ENCODE data around the gene TMEM121B.

DNA sequence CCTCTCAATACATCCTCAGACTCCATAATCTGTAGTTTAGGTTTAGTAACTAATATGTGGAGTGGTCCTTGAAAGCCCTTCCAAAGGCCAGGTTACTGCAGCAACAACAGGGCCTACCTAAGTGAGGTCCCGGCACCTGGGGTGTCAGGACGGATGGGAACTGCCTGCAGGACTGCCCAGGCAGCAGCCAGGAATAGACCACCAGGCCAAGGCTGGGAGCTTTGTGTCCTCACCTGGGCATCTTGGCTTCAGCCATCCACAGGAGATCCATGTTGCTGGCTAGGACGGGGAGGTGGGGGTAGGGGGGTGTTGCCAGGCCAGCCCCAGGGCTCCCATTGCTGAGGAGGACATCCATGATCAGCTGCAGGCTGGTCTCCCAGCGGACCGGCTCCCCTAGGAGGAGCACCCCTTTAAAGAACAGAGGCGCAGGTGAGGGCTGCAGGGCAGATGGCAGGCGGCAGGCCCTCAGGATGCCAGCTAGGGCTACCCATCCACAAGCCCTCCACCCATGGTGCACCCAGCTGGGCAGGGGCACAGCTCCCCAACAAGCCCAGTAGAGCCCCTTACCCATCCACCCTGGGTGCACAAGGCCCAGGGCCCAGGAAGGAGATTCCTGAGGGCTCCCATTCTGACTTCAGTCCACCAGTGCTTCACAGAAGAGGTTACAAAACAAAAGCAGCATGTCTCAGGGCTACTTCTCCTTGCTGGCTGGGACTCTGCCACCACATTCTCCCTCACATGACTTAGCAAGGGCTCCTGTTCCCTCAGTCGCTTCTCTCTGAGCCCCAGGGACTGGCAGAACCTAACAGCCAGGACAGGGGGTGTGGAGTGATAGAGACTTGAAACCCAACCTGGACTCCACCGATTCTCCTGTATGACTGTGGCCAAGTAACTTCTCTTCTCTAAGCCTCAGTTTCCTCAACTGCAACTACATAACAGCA, 19.9 kb upstream of the TMEM121B start:
- TF ChIP-seq, protein P1, sequence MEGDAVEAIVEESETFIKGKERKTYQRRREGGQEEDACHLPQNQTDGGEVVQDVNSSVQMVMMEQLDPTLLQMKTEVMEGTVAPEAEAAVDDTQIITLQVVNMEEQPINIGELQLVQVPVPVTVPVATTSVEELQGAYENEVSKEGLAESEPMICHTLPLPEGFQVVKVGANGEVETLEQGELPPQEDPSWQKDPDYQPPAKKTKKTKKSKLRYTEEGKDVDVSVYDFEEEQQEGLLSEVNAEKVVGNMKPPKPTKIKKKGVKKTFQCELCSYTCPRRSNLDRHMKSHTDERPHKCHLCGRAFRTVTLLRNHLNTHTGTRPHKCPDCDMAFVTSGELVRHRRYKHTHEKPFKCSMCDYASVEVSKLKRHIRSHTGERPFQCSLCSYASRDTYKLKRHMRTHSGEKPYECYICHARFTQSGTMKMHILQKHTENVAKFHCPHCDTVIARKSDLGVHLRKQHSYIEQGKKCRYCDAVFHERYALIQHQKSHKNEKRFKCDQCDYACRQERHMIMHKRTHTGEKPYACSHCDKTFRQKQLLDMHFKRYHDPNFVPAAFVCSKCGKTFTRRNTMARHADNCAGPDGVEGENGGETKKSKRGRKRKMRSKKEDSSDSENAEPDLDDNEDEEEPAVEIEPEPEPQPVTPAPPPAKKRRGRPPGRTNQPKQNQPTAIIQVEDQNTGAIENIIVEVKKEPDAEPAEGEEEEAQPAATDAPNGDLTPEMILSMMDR (conservative IDR thresholded peaks at IDR 0.05; ENCODE audit: low read length), result no peak
- TF ChIP-seq EZH2phosphoT487 (IDR thresholded peaks at IDR 0.05; ENCODE audit: borderline replicate concordance), result no peak
